ENCODE results near the gene C3orf33.

The C3orf33 gene

GRCh38 chr3:155743606-155744005 is 62.5 kb downstream of the C3orf33 start:
- no peak for DNase-seq (ENCODE audit: low read depth in 3 of 3, low spot score in 1 of 3)

- DNase-seq (ENCODE audit: low read depth in 3 of 3, low spot score in 1 of 3) = no peak
These were observed 63.6 kb downstream of the C3orf33 start for GRCh38 chr3:155742349-155742965.

GRCh38 chr3:155741603-155742002 is 64.5 kb downstream of the C3orf33 start:
- no peak for DNase-seq (ENCODE audit: low read depth in 3 of 3, low spot score in 1 of 3)

- no peak for DNase-seq (ENCODE audit: low read depth in 3 of 3, low spot score in 1 of 3)
These were observed 65.0 kb downstream of the C3orf33 start for GRCh38 chr3:155741101-155741500.

DNA sequence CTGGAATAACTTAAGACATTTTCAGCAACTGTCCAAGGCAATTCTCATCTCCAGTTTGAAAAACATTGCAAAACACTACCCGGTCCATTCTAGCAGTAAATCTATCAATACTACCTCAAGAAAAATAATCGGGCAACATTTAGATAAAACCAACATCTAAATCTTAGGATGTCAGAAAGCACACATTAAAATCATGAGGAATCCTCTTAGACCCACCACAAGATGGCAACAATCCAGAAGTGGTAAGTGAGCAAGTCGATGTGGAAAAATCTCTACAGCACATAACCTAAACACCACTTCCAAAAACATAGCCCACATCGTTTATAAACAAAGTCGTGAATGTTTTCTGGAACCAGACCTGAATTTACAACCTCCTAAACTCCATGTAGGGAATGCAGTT is 66.9 kb downstream of the C3orf33 start:
- DNase-seq (ENCODE audit: low read depth in 3 of 3, low spot score in 1 of 3) = no peak

DNA sequence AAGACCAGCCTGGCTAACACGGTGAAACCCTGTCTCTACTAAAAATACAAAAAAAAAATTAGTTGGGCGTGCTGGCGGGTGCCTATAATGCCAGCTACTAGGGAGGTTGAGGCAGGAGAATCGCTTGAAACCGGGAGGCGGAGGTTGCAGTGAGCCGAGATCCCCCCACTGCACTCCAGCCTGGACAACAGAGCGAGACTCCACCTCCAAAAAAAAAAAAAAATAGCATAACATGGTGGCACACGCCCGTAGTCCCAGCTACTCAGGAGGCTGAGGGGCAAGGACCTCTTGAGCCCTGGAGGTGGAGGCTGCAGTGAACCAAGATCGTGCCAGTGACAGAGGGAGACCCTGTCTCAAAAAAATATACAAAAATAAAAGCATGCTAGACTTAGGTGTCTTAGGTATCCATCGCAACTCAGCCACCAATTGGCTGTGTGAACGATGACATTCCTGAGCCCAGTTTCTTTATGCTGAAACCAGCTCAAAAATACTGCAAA is 67.5 kb downstream of the C3orf33 start:
- no peak for DNase-seq (ENCODE audit: low read depth in 3 of 3, low spot score in 1 of 3)

DNA sequence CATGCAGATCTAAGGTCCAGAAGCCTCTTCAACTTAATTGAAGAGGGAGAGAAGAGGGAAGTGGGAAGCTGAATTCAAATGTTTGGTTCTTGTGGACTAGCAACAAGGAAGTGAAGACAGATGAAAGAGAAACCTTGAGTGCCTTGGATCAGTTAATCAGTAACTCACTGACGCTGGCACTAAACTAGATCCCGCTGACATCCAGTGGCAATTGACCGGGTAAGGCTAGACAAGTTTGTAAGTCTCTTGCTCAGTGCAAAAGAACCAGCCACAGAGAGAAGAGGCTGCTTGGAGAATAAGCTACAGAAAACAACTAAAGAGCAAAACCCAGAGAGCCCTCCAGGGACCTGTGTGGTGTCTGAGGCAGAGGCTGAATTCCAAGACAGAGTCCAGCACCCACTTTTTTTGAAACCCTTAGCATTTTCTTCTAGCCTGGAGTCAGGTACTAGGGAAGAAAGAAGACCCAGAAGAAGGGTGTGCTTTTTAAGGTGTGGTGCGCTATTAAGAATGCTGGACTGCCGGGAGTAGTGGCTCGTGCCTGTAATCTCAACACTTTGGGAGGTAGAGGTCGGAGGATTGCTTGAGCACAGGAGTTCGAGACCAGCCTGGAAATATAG is 68.1 kb downstream of the C3orf33 start:
- DNase-seq (ENCODE audit: low read depth in 3 of 3, low spot score in 1 of 3) = no peak

DNA sequence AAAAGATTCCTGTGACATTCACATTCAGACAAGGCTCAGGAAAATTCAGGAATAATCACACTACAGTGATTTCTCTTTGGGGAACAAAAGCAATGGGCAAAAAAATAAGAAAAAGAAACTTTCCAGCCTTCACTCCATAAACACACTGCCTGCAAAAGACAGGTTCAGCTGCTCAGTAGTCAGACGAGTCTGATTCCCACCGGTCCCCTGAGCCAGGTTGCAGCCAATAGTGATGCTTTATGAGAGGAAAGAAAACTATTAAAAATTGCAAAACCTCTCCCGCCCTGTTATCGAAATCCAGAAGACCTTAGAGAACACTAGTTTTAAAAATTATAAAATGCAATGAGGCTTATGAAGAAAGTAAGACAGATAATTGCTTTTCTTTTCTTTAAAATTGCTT is 69.7 kb downstream of the C3orf33 start:
- no peak for DNase-seq (ENCODE audit: low read depth in 3 of 3, low spot score in 1 of 3)

DNA sequence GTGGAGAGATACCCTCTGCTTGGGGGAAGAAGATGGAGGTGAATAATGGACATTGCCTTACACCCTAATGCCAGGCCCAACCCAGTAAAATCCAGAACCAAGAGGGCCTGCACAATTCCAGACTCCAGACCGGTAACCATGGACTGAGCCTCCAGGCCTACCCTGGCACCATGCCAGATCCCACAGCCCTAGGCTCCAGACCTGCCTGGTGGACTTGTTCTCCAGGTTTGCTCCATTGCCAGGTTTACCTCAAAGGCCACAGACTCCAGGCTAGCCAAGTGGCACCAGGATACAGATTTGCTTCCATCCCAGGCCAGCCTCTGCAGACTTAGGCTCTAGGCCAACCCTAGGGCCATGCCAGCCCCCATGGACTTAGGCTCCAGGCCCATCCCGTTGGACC is 75.2 kb downstream of the C3orf33 start:
- DNase-seq (ENCODE audit: low read depth in 3 of 3, low spot score in 1 of 3) = no peak

DNA sequence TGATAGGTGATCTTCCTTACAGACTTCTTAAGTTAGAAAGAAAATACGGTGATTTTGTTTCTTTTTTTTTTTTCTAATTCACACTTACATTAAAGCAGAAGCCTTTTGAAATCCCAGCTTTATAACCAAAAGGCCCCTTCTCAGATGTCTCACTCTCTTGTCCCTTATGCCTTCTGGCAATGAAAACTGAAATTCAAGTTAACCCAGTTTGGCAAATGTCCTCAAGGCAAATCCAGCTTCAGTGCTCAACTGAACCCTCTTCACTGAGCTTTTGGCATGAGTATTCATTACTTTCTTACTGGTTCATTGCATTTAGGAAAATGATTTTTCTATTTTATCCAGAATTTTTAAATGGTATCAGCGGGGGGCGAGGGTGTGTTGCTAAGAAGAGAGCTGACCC is 78.2 kb downstream of the C3orf33 start:
- no peak for DNase-seq (ENCODE audit: low read depth in 3 of 3, low spot score in 1 of 3)

- DNase-seq (ENCODE audit: low read depth in 3 of 3, low spot score in 1 of 3) = no peak
These were observed 91.8 kb downstream of the C3orf33 start for GRCh38 chr3:155714295-155714718.
